ENCODE measurements around the gene NID2. TPM values are rescaled to one million over a fixed set of nuclear protein-coding genes. Genes with fewer than 3 reads are reported as not detected.
A peak's percentile ranks its signal among the peaks of the same experiment; 100 is the strongest.

The NID2 gene
- total and polyA plus RNA-seq, 2 donors (not counting 1 experiment from before 2014, with no cell fraction given), result 181 to 2,513 TPM

GRCh38 chr14:52055167-52055566 lies 13.7 kb downstream of the NID2 start:
- Histone ChIP-seq H3K4me2 (ENCODE audit: extremely low read depth, insufficient read depth, low read length) (peak overlapping the region; percentile 28), H3K9ac (ENCODE audit: insufficient read depth, low read length) (no peak overlapping the region), H2AFZ (ENCODE audit: low read length) (no peak overlapping the region), H3K27me3 (ENCODE audit: control insufficient read depth, insufficient read depth, low read length) (no peaks in the 10 kb centered on the region), H3K36me3 (ENCODE audit: control insufficient read depth, insufficient read depth, low read length) (peaks cover 15% of the 10 kb centered on the region), H3K9me3 (ENCODE audit: control insufficient read depth, insufficient read depth, low read depth, low read length) (no peaks in the 10 kb centered on the region), H3K4me3 (replicated peaks in 1 of 4; ENCODE audit: control extremely low read depth in 1 of 4, insufficient read depth in 1 of 4, low read depth in 3 of 4, low read length in 4 of 4) (no peak overlapping the region), H3K4me1 (ENCODE audit: control insufficient read depth, extremely low read depth, insufficient read depth, low read length) (peaks cover 35% of the 10 kb centered on the region), H3K79me2 (ENCODE audit: control insufficient read depth, insufficient read depth, low read length) (peaks cover 74% of the 10 kb centered on the region), H3K27ac (ENCODE audit: insufficient read depth, low read length) (no peak overlapping the region), H4K20me1 (ENCODE audit: control insufficient read depth, extremely low read depth, insufficient read depth, low read length) (no peaks in the 10 kb centered on the region)
- peak; percentile 47 to 64 for DNase-seq (ENCODE audit: low read depth in 2 of 2)
- no peak for TF ChIP-seq CTCF (conservative IDR thresholded peaks at IDR 0.05 in 1 of 2, IDR thresholded peaks at IDR 0.05 in 1 of 2; ENCODE audit: low read depth in 1 of 2, low read length in 2 of 2)
- no peak for TF ChIP-seq EZH2 (IDR thresholded peaks at IDR 0.05; ENCODE audit: low read length, missing control alignments)

GRCh38 chr14:52054678-52055077 lies 14.2 kb downstream of the NID2 start:
- DNase-seq (ENCODE audit: low read depth in 2 of 2), result no peak
- Histone ChIP-seq H3K4me2 (ENCODE audit: extremely low read depth, insufficient read depth, low read length) (peak overlapping the region; percentile 28), H2AFZ (ENCODE audit: low read length) (no peak overlapping the region), H3K9me3 (ENCODE audit: control insufficient read depth, insufficient read depth, low read depth, low read length) (no peaks in the 10 kb centered on the region), H4K20me1 (ENCODE audit: control insufficient read depth, extremely low read depth, insufficient read depth, low read length) (no peaks in the 10 kb centered on the region), H3K4me1 (ENCODE audit: control insufficient read depth, extremely low read depth, insufficient read depth, low read length) (peaks cover 35% of the 10 kb centered on the region), H3K4me3 (replicated peaks in 1 of 4; ENCODE audit: control extremely low read depth in 1 of 4, insufficient read depth in 1 of 4, low read depth in 3 of 4, low read length in 4 of 4) (no peak overlapping the region), H3K36me3 (ENCODE audit: control insufficient read depth, insufficient read depth, low read length) (peaks cover 14% of the 10 kb centered on the region), H3K27me3 (ENCODE audit: control insufficient read depth, insufficient read depth, low read length) (no peaks in the 10 kb centered on the region), H3K79me2 (ENCODE audit: control insufficient read depth, insufficient read depth, low read length) (peaks cover 74% of the 10 kb centered on the region), H3K27ac (ENCODE audit: insufficient read depth, low read length) (no peak overlapping the region), H3K9ac (ENCODE audit: insufficient read depth, low read length) (no peak overlapping the region)
- TF ChIP-seq CTCF (conservative IDR thresholded peaks at IDR 0.05 in 1 of 2, IDR thresholded peaks at IDR 0.05 in 1 of 2; ENCODE audit: low read depth in 1 of 2, low read length in 2 of 2) (no peak), EZH2 (IDR thresholded peaks at IDR 0.05; ENCODE audit: low read length, missing control alignments) (no peak)

GRCh38 chr14:52053044-52053443 lies 15.8 kb downstream of the NID2 start:
- no peaks in the 10 kb centered on the region for H3K9me3 ChIP-seq (ENCODE audit: control insufficient read depth, insufficient read depth, low read depth, low read length)
- TF ChIP-seq EZH2 (IDR thresholded peaks at IDR 0.05; ENCODE audit: low read length, missing control alignments), result no peak
- no peak for TF ChIP-seq CTCF (conservative IDR thresholded peaks at IDR 0.05 in 1 of 2, IDR thresholded peaks at IDR 0.05 in 1 of 2; ENCODE audit: low read depth in 1 of 2, low read length in 2 of 2)
- no peaks in the 10 kb centered on the region for H3K27me3 ChIP-seq (ENCODE audit: control insufficient read depth, insufficient read depth, low read length)
- DNase-seq (ENCODE audit: low read depth in 2 of 2), result peak in 1 of 2 donors; percentile 90
- H2AFZ ChIP-seq (ENCODE audit: low read length), result no peak overlapping the region
- H3K4me2 ChIP-seq (ENCODE audit: extremely low read depth, insufficient read depth, low read length), result peak overlapping the region; percentile 55
- H3K79me2 ChIP-seq (ENCODE audit: control insufficient read depth, insufficient read depth, low read length), result peaks cover 78% of the 10 kb centered on the region
- peaks cover under 1% of the 10 kb centered on the region for H4K20me1 ChIP-seq (ENCODE audit: control insufficient read depth, extremely low read depth, insufficient read depth, low read length)
- H3K9ac ChIP-seq (ENCODE audit: insufficient read depth, low read length), result no peak overlapping the region
- peak overlapping the region in 2 of 4 experiments; percentile 6 to 8 for H3K4me3 ChIP-seq (replicated peaks in 1 of 4; ENCODE audit: control extremely low read depth in 1 of 4, insufficient read depth in 1 of 4, low read depth in 3 of 4, low read length in 4 of 4)
- peak overlapping the region; percentile 64 for H3K27ac ChIP-seq (ENCODE audit: insufficient read depth, low read length)
- peaks cover 36% of the 10 kb centered on the region for H3K4me1 ChIP-seq (ENCODE audit: control insufficient read depth, extremely low read depth, insufficient read depth, low read length)
- peaks cover 8% of the 10 kb centered on the region for H3K36me3 ChIP-seq (ENCODE audit: control insufficient read depth, insufficient read depth, low read length)
